VCaP (cell line): ENCODE measurements around the gene PTGER4.

Experiments
- H3K27ac ChIP-seq: fragments of 450-650 bp; 2 replicates; pipeline ENCODE4 v1.5.1; 2017
- TF ChIP-seq, protein P1 (sequence below): fragments of 450-650 bp; conservative IDR thresholded peaks from 2 replicates; pipeline ENCODE4 v1.5.1; 2017; ENCODE audit warnings: mild to moderate bottlenecking, moderate library complexity

Gene PTGER4

DNA sequence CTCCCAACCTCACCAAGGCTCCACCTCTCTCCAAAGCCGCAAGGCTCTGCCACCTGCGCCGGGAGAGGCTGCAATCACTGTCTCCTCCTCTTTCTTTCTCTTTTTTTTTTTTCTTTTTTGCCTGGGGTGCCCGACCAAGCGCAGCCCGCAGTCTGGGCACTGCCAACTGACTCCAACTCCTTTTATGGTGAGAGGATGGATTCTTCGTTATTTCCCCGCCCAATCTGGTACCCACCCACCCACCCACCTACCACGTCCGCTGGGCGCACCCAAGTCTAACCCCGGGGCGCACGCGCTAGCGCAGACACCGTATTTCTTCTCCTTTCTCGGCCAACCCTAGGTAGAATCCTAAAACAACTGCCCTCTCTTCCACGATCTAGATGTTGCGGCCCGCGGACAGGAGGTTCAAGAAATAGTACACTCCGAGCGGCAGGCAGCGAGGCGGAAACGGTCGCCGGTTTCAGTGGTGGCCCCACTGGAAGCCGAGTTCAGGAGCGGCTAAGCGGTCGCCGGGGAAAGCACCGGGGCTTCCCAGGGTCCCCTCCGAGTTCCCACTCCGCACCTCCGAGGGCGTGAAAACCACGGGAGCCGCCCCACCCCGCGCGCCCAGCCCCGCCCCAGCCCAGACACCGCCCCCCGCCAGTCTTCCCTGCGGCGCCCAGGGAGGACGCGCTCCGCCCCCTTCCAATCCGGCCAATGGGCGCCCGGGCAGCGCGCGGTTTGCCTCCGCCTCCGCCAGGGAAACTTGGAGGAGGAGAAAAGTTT, 385 bp upstream of the PTGER4 start:
- TF ChIP-seq, protein P1, sequence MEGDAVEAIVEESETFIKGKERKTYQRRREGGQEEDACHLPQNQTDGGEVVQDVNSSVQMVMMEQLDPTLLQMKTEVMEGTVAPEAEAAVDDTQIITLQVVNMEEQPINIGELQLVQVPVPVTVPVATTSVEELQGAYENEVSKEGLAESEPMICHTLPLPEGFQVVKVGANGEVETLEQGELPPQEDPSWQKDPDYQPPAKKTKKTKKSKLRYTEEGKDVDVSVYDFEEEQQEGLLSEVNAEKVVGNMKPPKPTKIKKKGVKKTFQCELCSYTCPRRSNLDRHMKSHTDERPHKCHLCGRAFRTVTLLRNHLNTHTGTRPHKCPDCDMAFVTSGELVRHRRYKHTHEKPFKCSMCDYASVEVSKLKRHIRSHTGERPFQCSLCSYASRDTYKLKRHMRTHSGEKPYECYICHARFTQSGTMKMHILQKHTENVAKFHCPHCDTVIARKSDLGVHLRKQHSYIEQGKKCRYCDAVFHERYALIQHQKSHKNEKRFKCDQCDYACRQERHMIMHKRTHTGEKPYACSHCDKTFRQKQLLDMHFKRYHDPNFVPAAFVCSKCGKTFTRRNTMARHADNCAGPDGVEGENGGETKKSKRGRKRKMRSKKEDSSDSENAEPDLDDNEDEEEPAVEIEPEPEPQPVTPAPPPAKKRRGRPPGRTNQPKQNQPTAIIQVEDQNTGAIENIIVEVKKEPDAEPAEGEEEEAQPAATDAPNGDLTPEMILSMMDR: no peak
- peak overlapping the region; percentile 89 for H3K27ac ChIP-seq

DNA sequence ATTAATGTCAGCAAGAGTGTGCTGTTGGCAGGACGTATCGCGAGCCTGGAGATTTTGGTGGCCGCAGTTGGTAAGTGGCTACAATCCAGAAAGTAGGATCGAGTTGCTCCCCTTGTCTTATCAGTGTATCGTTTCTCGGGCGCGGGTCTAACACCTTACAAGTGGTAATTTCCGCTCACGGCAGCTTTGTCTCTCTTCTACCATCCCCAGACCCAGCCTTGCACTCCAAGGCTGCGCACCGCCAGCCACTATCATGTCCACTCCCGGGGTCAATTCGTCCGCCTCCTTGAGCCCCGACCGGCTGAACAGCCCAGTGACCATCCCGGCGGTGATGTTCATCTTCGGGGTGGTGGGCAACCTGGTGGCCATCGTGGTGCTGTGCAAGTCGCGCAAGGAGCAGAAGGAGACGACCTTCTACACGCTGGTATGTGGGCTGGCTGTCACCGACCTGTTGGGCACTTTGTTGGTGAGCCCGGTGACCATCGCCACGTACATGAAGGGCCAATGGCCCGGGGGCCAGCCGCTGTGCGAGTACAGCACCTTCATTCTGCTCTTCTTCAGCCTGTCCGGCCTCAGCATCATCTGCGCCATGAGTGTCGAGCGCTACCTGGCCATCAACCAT, 1.1 kb downstream of the PTGER4 start:
- TF ChIP-seq, protein P1: no peak
- peak overlapping the region; percentile 89 for H3K27ac ChIP-seq

DNA sequence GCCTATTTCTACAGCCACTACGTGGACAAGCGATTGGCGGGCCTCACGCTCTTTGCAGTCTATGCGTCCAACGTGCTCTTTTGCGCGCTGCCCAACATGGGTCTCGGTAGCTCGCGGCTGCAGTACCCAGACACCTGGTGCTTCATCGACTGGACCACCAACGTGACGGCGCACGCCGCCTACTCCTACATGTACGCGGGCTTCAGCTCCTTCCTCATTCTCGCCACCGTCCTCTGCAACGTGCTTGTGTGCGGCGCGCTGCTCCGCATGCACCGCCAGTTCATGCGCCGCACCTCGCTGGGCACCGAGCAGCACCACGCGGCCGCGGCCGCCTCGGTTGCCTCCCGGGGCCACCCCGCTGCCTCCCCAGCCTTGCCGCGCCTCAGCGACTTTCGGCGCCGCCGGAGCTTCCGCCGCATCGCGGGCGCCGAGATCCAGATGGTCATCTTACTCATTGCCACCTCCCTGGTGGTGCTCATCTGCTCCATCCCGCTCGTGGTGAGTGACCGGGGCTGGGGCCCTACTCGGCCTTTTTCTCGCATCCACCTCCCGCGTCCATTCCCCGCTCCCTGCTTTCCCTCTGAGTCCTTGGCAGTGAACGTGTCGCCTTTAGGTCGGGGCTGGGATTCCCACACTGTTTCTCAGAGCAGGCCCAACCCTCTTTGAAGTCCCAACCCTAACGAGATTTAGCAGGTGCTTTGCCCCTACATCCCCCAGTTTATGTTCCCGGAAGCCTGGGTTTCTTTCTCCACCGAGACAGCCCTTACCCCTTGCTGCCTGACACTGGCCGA, 1.8 kb downstream of the PTGER4 start:
- H3K27ac ChIP-seq: no peak overlapping the region
- TF ChIP-seq, protein P1: no peak

DNA sequence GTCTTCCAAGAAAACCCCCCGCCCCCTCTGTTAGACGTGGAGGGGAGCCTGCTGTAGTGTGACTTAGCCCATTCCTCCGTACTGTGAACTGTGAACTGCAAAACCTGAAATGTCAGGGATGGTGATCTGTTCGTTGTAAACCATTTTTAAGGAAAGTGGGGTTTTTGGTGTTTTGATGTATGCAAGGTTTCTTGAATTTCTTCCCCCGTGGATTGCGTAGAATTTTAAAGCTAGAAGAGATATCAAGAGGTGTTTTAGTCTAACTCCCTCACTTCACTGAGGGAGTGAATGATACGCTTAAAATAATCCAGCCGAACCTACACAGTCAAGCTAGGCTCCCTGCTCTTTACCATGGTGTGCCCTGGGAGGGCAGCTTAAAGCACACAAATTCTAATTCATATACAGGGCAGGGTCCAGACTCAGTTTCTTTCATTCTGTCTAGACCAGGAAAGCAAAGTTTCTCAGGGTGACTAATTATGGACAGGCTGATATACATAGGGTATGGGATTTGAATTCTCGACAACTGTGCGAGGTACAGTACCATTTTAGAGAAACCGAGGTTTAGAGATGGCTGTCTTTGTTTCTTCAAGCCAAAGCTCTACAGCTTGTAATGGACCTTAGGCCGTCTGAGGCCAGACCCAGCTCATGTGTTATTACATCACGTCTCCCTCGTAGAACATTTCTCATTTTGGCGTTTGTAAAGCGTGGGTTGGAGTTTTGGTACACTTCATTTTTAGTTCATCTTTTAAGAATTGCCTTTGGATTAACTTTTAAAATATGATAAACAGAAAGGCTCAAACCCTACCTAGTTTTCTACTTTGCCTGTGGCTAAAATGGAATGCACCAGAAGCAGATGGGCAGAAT, 2.7 kb downstream of the PTGER4 start:
- H3K27ac ChIP-seq: no peak overlapping the region
- TF ChIP-seq, protein P1: no peak

DNA sequence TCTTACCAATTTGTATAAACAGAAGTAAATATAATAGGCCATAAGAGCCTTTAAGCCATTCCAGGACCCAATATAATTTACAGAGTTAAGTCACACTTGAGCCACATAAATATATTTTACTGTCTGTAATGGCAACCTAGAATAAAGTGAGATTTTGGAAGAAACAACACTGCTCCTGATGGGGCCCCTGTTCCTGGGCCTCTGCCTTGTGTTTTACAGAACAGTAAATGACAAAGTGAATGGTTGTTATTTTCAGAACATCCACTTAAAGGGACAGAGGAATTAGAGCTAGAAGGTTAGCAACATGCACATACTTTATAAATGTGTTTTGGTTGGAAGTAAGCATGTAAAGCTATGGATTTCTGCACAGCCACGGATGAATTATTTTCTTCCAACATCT, 3.6 kb downstream of the PTGER4 start:
- H3K27ac ChIP-seq: no peak overlapping the region
- TF ChIP-seq, protein P1: no peak

DNA sequence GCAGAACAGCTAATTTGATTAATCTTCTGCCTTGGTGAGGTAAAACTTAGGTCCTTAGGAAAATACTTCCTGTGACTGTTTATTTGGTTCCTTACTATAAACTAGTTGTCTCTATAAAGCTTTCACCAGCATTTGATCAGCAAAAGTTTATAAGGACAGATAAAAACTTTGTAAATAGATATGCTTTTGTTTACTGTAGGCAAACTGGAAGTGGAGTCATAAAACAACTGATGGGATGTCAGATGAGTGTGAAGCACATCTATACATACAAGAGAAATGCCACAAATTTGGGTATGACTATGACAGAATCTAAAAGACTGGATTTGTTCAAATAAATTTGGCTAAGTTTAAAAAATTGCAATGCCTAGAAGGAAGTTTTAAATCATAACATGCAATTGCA, 5.5 kb downstream of the PTGER4 start:
- peak overlapping the region; percentile 28 for H3K27ac ChIP-seq
- TF ChIP-seq, protein P1: no peak
